K562 treated with DMSO at 1 percent for 12 hours (cell line): ENCODE results near the gene RIT1. TPM values are rescaled to one million over a fixed set of nuclear protein-coding genes. Genes with fewer than 3 reads are reported as not detected.

Experiments used
- total RNA-seq: library from RNA; unstranded; fragments of 300-600 nt; gene quantifications from 2 replicates; pipeline ENCODE4 v1.2.3, GENCODE V29; 2022; ENCODE audit not compliant: insufficient read depth

RIT1 gene, protein sequence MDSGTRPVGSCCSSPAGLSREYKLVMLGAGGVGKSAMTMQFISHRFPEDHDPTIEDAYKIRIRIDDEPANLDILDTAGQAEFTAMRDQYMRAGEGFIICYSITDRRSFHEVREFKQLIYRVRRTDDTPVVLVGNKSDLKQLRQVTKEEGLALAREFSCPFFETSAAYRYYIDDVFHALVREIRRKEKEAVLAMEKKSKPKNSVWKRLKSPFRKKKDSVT
- 32.2 and 44.4 TPM in 2 replicates for total RNA-seq

GRCh38 chr1:155911156-155912055 is at the start of gene RIT1:
TSS of gene RIT1 (minus strand) at chr1:155911349. CDS start at chr1:155910761, 588 bp downstream.

DNA sequence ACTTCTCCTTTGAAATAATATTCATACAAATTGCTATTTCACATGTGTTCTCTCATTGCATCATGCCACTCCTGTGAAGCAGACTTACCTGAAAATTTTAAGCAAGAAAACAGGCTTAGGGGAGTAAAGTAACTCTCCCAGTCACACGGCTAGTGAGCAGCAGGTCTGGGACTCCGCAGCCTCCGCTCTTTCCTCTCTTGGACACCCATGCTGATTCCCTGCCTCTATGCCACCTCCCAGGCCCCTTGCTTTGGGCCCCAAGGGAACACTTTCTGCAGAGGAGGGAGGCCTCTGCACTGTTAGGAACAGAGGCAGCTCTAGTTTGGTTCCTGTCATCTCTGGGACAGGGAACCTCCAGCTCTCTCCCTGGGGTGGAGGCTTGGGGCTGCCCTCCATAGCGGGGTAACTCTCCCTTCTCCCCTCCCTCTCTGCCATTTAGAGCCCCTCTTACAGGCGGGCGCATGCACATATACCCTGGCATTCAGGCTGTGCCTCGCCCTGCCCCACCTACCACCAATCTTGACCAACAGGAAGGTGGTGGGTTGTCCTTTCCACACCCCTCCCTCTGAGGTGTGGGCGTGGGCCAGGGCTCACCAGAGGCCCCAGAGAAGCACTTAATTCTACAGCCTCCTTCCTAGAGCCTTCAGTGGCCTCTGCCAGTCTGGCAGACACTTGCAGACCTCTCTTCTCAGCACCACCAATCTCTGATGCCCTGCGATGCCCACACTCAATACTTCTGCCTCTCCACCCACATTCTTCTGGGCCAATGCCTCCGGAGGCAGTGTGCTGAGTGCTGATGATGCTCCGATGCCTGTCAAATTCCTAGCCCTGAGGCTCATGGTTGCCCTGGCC is 30.1 kb upstream of the RIT1 start, which contains the start of gene RXFP4:
TSS of gene RXFP4 (plus strand) at position 646 of the 852 bp plus-strand sequence. CDS start at position 718, 72 bp downstream.

DNA sequence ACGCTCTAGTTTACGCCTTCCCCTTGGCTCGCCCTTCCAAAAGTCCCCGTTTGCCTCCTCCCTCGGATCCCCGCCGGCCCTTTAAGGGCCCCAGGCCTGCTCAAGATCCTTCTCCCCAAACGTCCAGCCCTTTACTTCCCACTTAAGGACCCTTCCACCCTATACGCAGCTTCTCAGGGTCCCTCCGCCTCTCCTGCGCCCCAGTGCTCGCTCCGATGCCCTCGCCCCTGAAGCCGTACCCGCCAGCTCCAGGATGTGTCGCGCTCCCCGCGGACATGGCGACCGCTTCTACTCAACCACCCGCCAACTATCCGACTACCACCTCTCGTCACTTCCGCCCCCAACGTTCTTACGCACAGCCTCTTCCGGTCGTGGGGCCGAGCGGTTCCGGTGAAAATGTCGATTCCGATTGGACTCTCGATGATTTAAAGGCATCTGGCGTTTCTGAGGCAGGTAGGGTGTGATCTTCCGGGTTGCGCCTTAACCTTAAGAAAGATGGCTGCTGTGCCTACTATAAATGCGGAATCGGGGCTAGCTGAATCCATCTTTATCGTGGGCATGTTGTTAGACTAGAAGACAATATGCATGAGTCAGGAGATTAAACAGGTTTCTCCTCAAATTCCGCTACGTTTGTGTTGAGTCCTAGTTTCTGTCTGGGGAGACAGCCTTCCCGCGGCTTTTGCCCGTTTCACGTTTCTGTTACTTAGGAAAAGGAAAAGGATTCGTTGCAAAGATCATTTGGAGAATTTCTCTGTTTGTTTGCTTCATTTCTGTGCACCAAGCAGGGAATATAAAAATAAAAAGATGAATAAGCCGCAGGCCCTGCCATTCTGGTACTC is 23.2 kb upstream of the RIT1 start, which contains the start of gene KHDC4:
TSS of gene KHDC4 (minus strand) at position 317 of the 839 bp plus-strand sequence. CDS start at position 277, 40 bp downstream.

GRCh38 chr1:155859234-155859829 is 51.8 kb downstream of the RIT1 start, which contains the start of gene SYT11:
TSS of gene SYT11 (plus strand) at chr1:155859567. CDS start at chr1:155859762, 195 bp downstream.

DNA sequence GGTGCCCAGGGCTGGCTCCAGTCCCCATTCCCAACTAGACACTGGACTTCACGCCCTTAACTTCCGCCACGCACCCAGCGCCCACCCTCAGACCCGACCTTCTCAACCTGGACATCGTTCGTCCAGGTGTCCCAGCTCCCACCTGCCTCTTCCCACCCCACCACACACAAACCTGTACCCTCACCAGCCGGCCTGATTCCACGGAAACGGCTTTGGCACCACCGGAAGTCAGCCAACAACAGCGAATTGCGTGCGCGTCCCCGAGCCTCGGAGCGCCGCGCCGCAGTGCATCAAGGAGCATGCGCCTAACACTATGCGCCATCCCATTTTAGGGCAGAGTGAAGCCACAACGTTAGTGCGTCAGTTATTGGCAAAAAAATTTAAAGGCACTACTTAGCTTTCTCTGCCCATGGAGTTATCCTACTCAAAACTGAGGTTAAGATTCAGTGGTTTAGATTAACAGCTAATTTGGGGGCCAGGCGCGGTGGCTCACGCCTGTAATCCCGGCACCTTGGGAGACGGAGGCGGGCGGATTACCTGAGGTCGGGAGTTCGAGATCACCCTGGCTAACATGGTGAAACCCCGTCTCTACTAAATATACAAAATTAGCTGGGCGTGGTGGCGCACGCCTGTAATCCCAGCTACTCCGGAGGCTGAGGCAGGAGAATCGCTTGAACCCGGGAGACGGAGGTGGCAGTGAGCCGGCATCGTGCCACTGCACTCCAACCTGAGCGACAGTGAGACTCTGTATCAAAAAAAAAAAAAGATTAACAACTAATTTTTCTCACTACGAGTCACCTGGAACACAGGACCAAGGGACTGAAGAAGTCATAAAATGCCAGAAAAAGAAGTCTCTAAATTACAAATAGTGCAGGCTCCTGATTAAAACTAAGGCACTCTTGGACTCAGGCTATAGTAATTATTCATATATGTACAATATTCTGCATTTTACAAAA is 53.9 kb downstream of the RIT1 start, which contains the start of gene GON4L:
TSS of gene GON4L (minus strand) at position 240 of the 956 bp plus-strand sequence. CDS start 3,434 bp downstream, outside the sequence.

Other genes starting within 250 kb of the RIT1 start
- 31.7 and 65.6 TPM in 2 replicates for gene YY1AP1, start 222.6 kb downstream of the RIT1 start, total RNA-seq
- gene DAP3, start 222.3 kb downstream of the RIT1 start, total RNA-seq = 94.6 and 150 TPM in 2 replicates
- 7.9 and 24.9 TPM in 2 replicates for gene GON4L, start 54.1 kb downstream of the RIT1 start, total RNA-seq
- 0.19 and 0.68 TPM in 2 replicates for gene SYT11, start 51.8 kb downstream of the RIT1 start, total RNA-seq
- gene KHDC4, start 23.1 kb upstream of the RIT1 start, total RNA-seq = 18.5 and 52.6 TPM in 2 replicates
- gene RXFP4, start 30.3 kb upstream of the RIT1 start, total RNA-seq = not detected in 2 replicates
- 116 and 179 TPM in 2 replicates for gene ARHGEF2, start 67.2 kb upstream of the RIT1 start, total RNA-seq
- 370 and 380 TPM in 2 replicates for gene SSR2, start 109.6 kb upstream of the RIT1 start, total RNA-seq
- 23.4 and 46.6 TPM in 2 replicates for gene UBQLN4, start 142.4 kb upstream of the RIT1 start, total RNA-seq
- 90.5 and 94.8 TPM in 2 replicates for gene LAMTOR2, start 143.4 kb upstream of the RIT1 start, total RNA-seq
- not detected in 2 replicates for gene RAB25, start 149.8 kb upstream of the RIT1 start, total RNA-seq
- gene MEX3A, start 171.1 kb upstream of the RIT1 start, total RNA-seq = 0.96 and 5.5 TPM in 2 replicates
- 239 and 270 TPM in 2 replicates for gene LMNA, start 203.4 kb upstream of the RIT1 start, total RNA-seq
- gene SEMA4A, start 242.2 kb upstream of the RIT1 start, total RNA-seq = 1.6 TPM in 1 of 2 replicates, not detected in the other